ENCODE results near the gene LCN12.

LCN12 gene

GRCh38 chr9:136930014-136930413 lies 22.1 kb upstream of the LCN12 start:
- no peaks in the 10 kb centered on the region for H3K79me2 ChIP-seq
- no peaks in the 10 kb centered on the region for H3K4me1 ChIP-seq
- no peak for TF ChIP-seq CTCF (IDR thresholded peaks at IDR 0.05)
- H3K36me3 ChIP-seq (ENCODE audit: control insufficient read depth, insufficient read depth, low read length) = no peaks in the 10 kb centered on the region
- no peaks in the 10 kb centered on the region for H3K27me3 ChIP-seq (ENCODE audit: control insufficient read depth, insufficient read depth, low read length)
- no peak overlapping the region for H3K9ac ChIP-seq
- no peak overlapping the region for H3K4me2 ChIP-seq (ENCODE audit: low read length)
- no peak overlapping the region for H3K4me3 ChIP-seq (ENCODE audit: low read depth, low read length)
- H2AFZ ChIP-seq = no peak overlapping the region
- no peaks in the 10 kb centered on the region for H3K9me3 ChIP-seq (ENCODE audit: control insufficient read depth, low read length)
- no peak overlapping the region for H3K27ac ChIP-seq

GRCh38 chr9:136931611-136932130 lies 20.4 kb upstream of the LCN12 start:
- Histone ChIP-seq H3K4me2 (ENCODE audit: low read length) (no peak overlapping the region), H3K27ac (no peak overlapping the region), H3K79me2 (no peaks in the 10 kb centered on the region), H3K27me3 (ENCODE audit: control insufficient read depth, insufficient read depth, low read length) (no peaks in the 10 kb centered on the region), H3K36me3 (ENCODE audit: control insufficient read depth, insufficient read depth, low read length) (no peaks in the 10 kb centered on the region), H3K4me3 (ENCODE audit: low read depth, low read length) (no peak overlapping the region), H3K9ac (no peak overlapping the region), H3K9me3 (ENCODE audit: control insufficient read depth, low read length) (no peaks in the 10 kb centered on the region), H2AFZ (no peak overlapping the region), H3K4me1 (no peaks in the 10 kb centered on the region)
- no peak for TF ChIP-seq CTCF (IDR thresholded peaks at IDR 0.05)

GRCh38 chr9:136934277-136934676 lies 17.8 kb upstream of the LCN12 start:
- H3K4me1 ChIP-seq = no peaks in the 10 kb centered on the region
- H3K27ac ChIP-seq = no peak overlapping the region
- no peaks in the 10 kb centered on the region for H3K36me3 ChIP-seq (ENCODE audit: control insufficient read depth, insufficient read depth, low read length)
- H3K9ac ChIP-seq = no peak overlapping the region
- no peak overlapping the region for H3K4me3 ChIP-seq (ENCODE audit: low read depth, low read length)
- TF ChIP-seq CTCF (IDR thresholded peaks at IDR 0.05) = no peak
- H3K9me3 ChIP-seq (ENCODE audit: control insufficient read depth, low read length) = no peaks in the 10 kb centered on the region
- no peak overlapping the region for H3K4me2 ChIP-seq (ENCODE audit: low read length)
- no peak overlapping the region for H2AFZ ChIP-seq
- no peaks in the 10 kb centered on the region for H3K79me2 ChIP-seq
- no peaks in the 10 kb centered on the region for H3K27me3 ChIP-seq (ENCODE audit: control insufficient read depth, insufficient read depth, low read length)

GRCh38 chr9:136935651-136936050 lies 16.4 kb upstream of the LCN12 start:
- H3K79me2 ChIP-seq = no peaks in the 10 kb centered on the region

More at GRCh38 chr9:136935651-136936050, 16.4 kb upstream of the LCN12 start:
- H3K27ac ChIP-seq = no peak overlapping the region
- no peaks in the 10 kb centered on the region for H3K4me1 ChIP-seq
- H3K4me2 ChIP-seq (ENCODE audit: low read length) = no peak overlapping the region
- no peak overlapping the region for H3K4me3 ChIP-seq (ENCODE audit: low read depth, low read length)
- H3K27me3 ChIP-seq (ENCODE audit: control insufficient read depth, insufficient read depth, low read length) = no peaks in the 10 kb centered on the region
- H3K9ac ChIP-seq = no peak overlapping the region
- no peak for TF ChIP-seq CTCF (IDR thresholded peaks at IDR 0.05)
- no peak overlapping the region for H2AFZ ChIP-seq
- no peaks in the 10 kb centered on the region for H3K9me3 ChIP-seq (ENCODE audit: control insufficient read depth, low read length)
- no peaks in the 10 kb centered on the region for H3K36me3 ChIP-seq (ENCODE audit: control insufficient read depth, insufficient read depth, low read length)

All from parathyroid adenoma (tissue), 2 donors.